SK-N-SH treated with all-trans-retinoic acid at 6 μM for 48 hours (cell line): ENCODE data around the gene PLD1.

ENCODE experiments used
- ATAC-seq: fragments of 200-7000 bp; cut with Tn5 transposase; 3 replicates; pipeline ENCODE4 v1.9.1; 2020; ENCODE audit warnings: mild to moderate bottlenecking, moderate library complexity
- ARNTL ChIP-seq: fragments of 450-650 bp; formaldehyde crosslinking; IDR thresholded peaks from 2 replicates; pipeline ENCODE4 v1.5.0; 2020; ENCODE audit warnings: low read depth, mild to moderate bottlenecking, moderate library complexity, borderline replicate concordance
- BACH2 ChIP-seq: fragments of 250-450 bp; sonication (Bioruptor Pico); IDR thresholded peaks from 2 replicates; pipeline ENCODE4 v1.9.0; 2021; ENCODE audit warnings: mild to moderate bottlenecking, borderline replicate concordance
- CSDC2 ChIP-seq: fragments of 250-450 bp; sonication (Bioruptor Pico); IDR thresholded peaks from 2 replicates; pipeline ENCODE4 v1.5.0; 2020; ENCODE audit warnings: mild to moderate bottlenecking, moderate library complexity
- ESRRG ChIP-seq: fragments of 250-450 bp; sonication (Bioruptor Pico); IDR thresholded peaks from 2 replicates; pipeline ENCODE4 v1.6.1; 2021; ENCODE audit warnings: mild to moderate bottlenecking
- GLIS3 ChIP-seq: fragments of 250-450 bp; sonication (Bioruptor Pico); IDR thresholded peaks from 2 replicates; pipeline ENCODE4 v1.5.0; 2020; ENCODE audit warnings: mild to moderate bottlenecking, moderate library complexity
- ISL1 ChIP-seq: fragments of 250-450 bp; sonication (Bioruptor Pico); IDR thresholded peaks from 2 replicates; pipeline ENCODE4 v2.1.2; 2022; ENCODE audit warnings: mild to moderate bottlenecking, moderate library complexity
- OSR1 ChIP-seq: fragments of 250-450 bp; sonication (Bioruptor Pico); IDR thresholded peaks from 2 replicates; pipeline ENCODE4 v1.8.0; 2022; ENCODE audit warnings: moderate library complexity, mild to moderate bottlenecking, inconsistent platforms
- PATZ1 ChIP-seq: fragments of 250-450 bp; sonication (Bioruptor Pico); IDR thresholded peaks from 2 replicates; pipeline ENCODE4 v1.8.0; 2020; ENCODE audit warnings: mild to moderate bottlenecking, moderate library complexity, borderline replicate concordance
- PPARA ChIP-seq: fragments of 250-450 bp; sonication (Bioruptor Pico); IDR thresholded peaks from 2 replicates; pipeline ENCODE4 v1.5.0; 2020; ENCODE audit warnings: mild to moderate bottlenecking, borderline replicate concordance
- RARB ChIP-seq: fragments of 250-450 bp; sonication (Bioruptor Pico); IDR thresholded peaks from 2 replicates; pipeline ENCODE4 v1.8.0; 2021; ENCODE audit warnings: mild to moderate bottlenecking, moderate library complexity
- SNAI2 ChIP-seq: fragments of 250-450 bp; sonication (Bioruptor Pico); IDR thresholded peaks from 2 replicates; pipeline ENCODE4 v1.5.0; 2020; ENCODE audit warnings: mild to moderate bottlenecking, moderate library complexity
- TCF4 ChIP-seq: fragments of 250-450 bp; sonication (Bioruptor Pico); IDR thresholded peaks from 2 replicates; pipeline ENCODE4 v1.8.0; 2021; ENCODE audit warnings: mild to moderate bottlenecking, moderate library complexity, borderline replicate concordance
- TOX ChIP-seq: fragments of 250-450 bp; sonication (Bioruptor Pico); IDR thresholded peaks from 2 replicates; pipeline ENCODE4 v1.8.0; 2021; ENCODE audit warnings: mild to moderate bottlenecking, moderate library complexity, borderline replicate concordance
- ZC3H10 ChIP-seq: fragments of 250-450 bp; sonication (Bioruptor Pico); IDR thresholded peaks from 2 replicates; pipeline ENCODE4 v1.5.1; 2021; ENCODE audit warnings: mild to moderate bottlenecking, moderate library complexity
- ZFP3 ChIP-seq: fragments of 250-450 bp; sonication (Bioruptor Pico); IDR thresholded peaks from 2 replicates; pipeline ENCODE4 v1.5.0; 2020; ENCODE audit warnings: mild to moderate bottlenecking, moderate library complexity
- ZFP30 ChIP-seq: fragments of 450-650 bp; formaldehyde crosslinking; IDR thresholded peaks from 2 replicates; pipeline ENCODE4 v1.5.0; 2022; ENCODE audit warnings: mild to moderate bottlenecking, moderate library complexity
- ZNF565 ChIP-seq: fragments of 450-650 bp; formaldehyde crosslinking; conservative IDR thresholded peaks from 2 replicates; pipeline ENCODE4 v1.5.0; 2020; ENCODE audit warnings: low read depth, mild to moderate bottlenecking, moderate library complexity
- ZNF70 ChIP-seq: fragments of 450-650 bp; formaldehyde crosslinking; IDR thresholded peaks from 2 replicates; pipeline ENCODE4 v1.5.0; 2020; ENCODE audit warnings: mild to moderate bottlenecking, moderate library complexity
- ZNF8 ChIP-seq: fragments of 450-650 bp; formaldehyde crosslinking; IDR thresholded peaks from 2 replicates; pipeline ENCODE4 v1.5.0; 2020; ENCODE audit warnings: mild to moderate bottlenecking, moderate library complexity
- TF ChIP-seq, protein P1 (sequence below): fragments of 250-450 bp; sonication (Bioruptor Pico); IDR thresholded peaks from 2 replicates; pipeline ENCODE4 v1.5.1; 2021; ENCODE audit warnings: mild to moderate bottlenecking, moderate library complexity
- TF ChIP-seq, protein P2 (sequence below): fragments of 250-450 bp; sonication (Bioruptor Pico); IDR thresholded peaks from 2 replicates; pipeline ENCODE4 v1.5.0; 2020; ENCODE audit warnings: mild to moderate bottlenecking, moderate library complexity
- TF ChIP-seq, protein P3 (sequence below): fragments of 250-450 bp; sonication (Bioruptor Pico); IDR thresholded peaks from 2 replicates; pipeline ENCODE4 v1.8.0; 2021; ENCODE audit warnings: low read depth, mild to moderate bottlenecking, moderate library complexity, borderline replicate concordance
- TF ChIP-seq, protein P4 (sequence below): fragments of 250-450 bp; sonication (Bioruptor Pico); IDR thresholded peaks from 2 replicates; pipeline ENCODE4 v1.5.1; 2020; ENCODE audit warnings: low read depth, mild to moderate bottlenecking, moderate library complexity

Gene PLD1

DNA sequence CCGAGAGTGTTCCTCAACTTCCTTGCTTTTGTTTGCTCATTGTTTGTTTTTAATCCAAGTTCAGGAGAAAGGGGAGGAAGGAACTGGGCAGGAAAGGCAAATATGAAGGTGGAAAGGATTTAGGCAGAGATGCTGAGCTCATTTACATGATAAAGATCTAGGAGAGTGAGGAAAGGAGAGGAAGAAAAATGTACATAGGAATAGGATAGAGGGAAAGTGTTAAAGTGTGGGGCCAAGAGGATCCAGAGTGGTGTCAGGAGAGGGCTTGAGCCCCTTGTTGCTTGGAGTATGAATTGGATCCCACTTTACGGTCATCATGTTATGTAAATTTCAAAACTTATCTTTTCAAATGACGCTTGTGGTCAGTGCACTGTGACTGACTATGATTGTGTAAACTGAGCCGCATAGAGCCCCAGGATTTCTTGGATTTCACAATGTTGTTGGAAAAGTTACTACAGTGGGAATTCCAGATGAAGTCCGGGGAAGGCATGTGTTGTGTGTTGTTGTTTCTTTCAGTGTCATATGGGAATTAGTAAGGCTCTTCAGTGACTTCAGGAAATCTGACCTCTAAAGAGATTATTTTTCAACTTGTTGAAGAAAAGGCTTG, 15.0 kb upstream of the PLD1 start:
- TF ChIP-seq, protein P1, sequence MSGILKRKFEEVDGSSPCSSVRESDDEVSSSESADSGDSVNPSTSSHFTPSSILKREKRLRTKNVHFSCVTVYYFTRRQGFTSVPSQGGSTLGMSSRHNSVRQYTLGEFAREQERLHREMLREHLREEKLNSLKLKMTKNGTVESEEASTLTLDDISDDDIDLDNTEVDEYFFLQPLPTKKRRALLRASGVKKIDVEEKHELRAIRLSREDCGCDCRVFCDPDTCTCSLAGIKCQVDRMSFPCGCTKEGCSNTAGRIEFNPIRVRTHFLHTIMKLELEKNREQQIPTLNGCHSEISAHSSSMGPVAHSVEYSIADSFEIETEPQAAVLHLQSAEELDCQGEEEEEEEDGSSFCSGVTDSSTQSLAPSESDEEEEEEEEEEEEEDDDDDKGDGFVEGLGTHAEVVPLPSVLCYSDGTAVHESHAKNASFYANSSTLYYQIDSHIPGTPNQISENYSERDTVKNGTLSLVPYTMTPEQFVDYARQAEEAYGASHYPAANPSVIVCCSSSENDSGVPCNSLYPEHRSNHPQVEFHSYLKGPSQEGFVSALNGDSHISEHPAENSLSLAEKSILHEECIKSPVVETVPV (CRISPR knock-in tag): no peak
- TF ChIP-seq ZNF565 (CRISPR knock-in tag) (no peak), BACH2 (CRISPR knock-in tag) (no peak), CSDC2 (no peak), ZC3H10 (CRISPR knock-in tag) (no peak), RARB (CRISPR knock-in tag) (no peak), ZFP30 (no peak), ZNF8 (CRISPR knock-in tag) (no peak), ESRRG (CRISPR knock-in tag) (no peak), OSR1 (no peak), ISL1 (no peak), PATZ1 (no peak), PPARA (no peak), GLIS3 (no peak), ZNF70 (no peak), SNAI2 (CRISPR knock-in tag) (no peak), ARNTL (CRISPR knock-in tag) (no peak), ZFP3 (CRISPR knock-in tag) (no peak)
- TF ChIP-seq, protein P2, sequence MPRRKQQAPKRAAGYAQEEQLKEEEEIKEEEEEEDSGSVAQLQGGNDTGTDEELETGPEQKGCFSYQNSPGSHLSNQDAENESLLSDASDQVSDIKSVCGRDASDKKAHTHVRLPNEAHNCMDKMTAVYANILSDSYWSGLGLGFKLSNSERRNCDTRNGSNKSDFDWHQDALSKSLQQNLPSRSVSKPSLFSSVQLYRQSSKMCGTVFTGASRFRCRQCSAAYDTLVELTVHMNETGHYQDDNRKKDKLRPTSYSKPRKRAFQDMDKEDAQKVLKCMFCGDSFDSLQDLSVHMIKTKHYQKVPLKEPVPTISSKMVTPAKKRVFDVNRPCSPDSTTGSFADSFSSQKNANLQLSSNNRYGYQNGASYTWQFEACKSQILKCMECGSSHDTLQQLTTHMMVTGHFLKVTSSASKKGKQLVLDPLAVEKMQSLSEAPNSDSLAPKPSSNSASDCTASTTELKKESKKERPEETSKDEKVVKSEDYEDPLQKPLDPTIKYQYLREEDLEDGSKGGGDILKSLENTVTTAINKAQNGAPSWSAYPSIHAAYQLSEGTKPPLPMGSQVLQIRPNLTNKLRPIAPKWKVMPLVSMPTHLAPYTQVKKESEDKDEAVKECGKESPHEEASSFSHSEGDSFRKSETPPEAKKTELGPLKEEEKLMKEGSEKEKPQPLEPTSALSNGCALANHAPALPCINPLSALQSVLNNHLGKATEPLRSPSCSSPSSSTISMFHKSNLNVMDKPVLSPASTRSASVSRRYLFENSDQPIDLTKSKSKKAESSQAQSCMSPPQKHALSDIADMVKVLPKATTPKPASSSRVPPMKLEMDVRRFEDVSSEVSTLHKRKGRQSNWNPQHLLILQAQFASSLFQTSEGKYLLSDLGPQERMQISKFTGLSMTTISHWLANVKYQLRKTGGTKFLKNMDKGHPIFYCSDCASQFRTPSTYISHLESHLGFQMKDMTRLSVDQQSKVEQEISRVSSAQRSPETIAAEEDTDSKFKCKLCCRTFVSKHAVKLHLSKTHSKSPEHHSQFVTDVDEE: no peak
- TF ChIP-seq, protein P3, sequence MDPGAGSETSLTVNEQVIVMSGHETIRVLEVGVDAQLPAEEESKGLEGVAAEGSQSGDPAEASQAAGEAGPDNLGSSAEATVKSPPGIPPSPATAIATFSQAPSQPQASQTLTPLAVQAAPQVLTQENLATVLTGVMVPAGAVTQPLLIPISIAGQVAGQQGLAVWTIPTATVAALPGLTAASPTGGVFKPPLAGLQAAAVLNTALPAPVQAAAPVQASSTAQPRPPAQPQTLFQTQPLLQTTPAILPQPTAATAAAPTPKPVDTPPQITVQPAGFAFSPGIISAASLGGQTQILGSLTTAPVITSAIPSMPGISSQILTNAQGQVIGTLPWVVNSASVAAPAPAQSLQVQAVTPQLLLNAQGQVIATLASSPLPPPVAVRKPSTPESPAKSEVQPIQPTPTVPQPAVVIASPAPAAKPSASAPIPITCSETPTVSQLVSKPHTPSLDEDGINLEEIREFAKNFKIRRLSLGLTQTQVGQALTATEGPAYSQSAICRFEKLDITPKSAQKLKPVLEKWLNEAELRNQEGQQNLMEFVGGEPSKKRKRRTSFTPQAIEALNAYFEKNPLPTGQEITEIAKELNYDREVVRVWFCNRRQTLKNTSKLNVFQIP (CRISPR knock-in tag): no peak

DNA sequence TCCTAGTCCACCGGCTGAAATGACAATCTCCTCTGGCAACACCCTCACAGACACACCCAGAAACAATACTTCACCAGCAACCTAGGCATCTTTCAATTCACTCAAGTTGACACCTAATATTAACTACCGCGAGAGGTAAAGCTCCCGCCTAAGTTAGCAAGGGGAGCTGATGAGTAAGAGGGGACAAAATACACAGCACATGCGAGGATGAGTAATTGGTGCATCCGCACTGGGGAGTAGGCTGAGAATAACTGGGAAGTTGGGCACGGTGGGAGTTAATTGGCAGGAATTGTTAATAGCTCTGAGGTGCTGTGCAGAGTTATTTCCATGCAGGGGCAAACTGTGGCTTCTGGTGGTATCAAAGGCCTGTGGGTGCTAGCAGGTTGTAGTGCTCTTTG, 14.5 kb upstream of the PLD1 start:
- no peak for ATAC-seq
- TF ChIP-seq, protein P1 (CRISPR knock-in tag): no peak
- no peak for TF ChIP-seq ZNF565 (CRISPR knock-in tag)
- TF ChIP-seq, all 23 proteins: peak for 0

More for the DNA sequence above, 15.0 kb upstream of the PLD1 start:
- ATAC-seq: no peak

- no peak for ATAC-seq
- TF ChIP-seq, protein P4, sequence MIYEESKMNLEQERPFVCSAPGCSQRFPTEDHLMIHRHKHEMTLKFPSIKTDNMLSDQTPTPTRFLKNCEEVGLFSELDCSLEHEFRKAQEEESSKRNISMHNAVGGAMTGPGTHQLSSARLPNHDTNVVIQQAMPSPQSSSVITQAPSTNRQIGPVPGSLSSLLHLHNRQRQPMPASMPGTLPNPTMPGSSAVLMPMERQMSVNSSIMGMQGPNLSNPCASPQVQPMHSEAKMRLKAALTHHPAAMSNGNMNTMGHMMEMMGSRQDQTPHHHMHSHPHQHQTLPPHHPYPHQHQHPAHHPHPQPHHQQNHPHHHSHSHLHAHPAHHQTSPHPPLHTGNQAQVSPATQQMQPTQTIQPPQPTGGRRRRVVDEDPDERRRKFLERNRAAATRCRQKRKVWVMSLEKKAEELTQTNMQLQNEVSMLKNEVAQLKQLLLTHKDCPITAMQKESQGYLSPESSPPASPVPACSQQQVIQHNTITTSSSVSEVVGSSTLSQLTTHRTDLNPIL (CRISPR knock-in tag): no peak
- no peak for TF ChIP-seq ISL1
- TF ChIP-seq TOX (CRISPR knock-in tag): no peak
- TF ChIP-seq ARNTL (CRISPR knock-in tag): no peak
- no peak for TF ChIP-seq TCF4 (CRISPR knock-in tag)
- TF ChIP-seq OSR1: no peak
- TF ChIP-seq, protein P3 (CRISPR knock-in tag): no peak
- TF ChIP-seq ESRRG (CRISPR knock-in tag): no peak
- TF ChIP-seq BACH2 (CRISPR knock-in tag): no peak
- TF ChIP-seq ZNF70: no peak
- no peak for TF ChIP-seq RARB (CRISPR knock-in tag)
- TF ChIP-seq PPARA: no peak
- no peak for TF ChIP-seq ZFP3 (CRISPR knock-in tag)
- TF ChIP-seq CSDC2: no peak
- TF ChIP-seq ZNF8 (CRISPR knock-in tag): no peak
Observed at GRCh38 chr3:171824116-171824515, 13.8 kb upstream of the PLD1 start.
